Stimulated activated CD4-positive, alpha-beta T cell treated with anti-CD3 and anti-CD28 coated beads, Interleukin-4, amount 100 ng/mL, for 4 hours (primary cell): ENCODE measurements around the gene C22orf15.

Source experiments
- DNase-seq, 2 experiments: peaks; one replicate each; pipeline ENCODE4 v3.0.0-alpha.2; 2020

The C22orf15 gene

DNA sequence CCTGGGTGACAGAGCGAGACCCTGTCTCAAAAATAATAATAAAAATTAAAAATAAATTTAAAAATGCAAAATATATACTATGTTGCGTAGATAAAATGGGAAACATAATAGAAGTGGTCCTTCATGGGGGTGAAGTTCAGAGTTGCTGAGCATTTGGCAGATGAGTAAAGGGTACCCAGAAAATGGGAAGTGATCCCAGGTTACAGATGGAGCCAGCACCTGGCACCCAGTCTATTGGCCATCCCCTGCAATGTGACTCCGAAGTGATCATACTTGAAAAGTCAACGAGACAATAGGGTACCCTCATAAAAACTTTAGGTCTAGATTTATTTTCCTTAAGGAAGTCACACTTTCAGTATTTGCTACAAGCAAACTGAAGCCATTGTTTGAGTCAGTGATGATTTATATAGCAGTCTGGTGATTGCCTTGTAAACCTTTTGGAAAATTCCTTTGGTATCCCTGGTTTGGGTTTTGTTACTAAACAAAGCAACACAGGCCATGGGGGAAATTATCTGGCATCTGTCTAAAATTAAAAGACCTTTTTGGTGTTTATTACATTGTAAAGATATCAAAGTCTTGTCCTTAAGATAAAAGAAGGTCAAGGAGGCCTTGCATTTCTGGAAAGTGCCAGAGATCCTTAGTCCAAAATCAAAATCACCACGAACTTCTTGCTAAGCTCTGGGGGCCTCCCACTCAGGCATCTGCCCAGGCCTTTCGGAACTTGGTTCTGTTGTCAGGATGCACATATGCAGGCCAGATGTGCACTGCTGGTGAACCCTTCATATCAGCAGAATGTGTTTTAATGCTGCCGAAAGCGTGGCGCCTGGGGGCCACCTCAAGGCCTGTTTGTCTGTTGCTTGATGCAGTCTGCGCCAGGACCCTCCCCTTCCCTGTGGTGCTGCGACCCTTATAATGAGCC, 28.3 kb downstream of the C22orf15 start:
- DNase-seq, result no peak

GRCh38 chr22:23791738-23792645, 29.2 kb downstream of the C22orf15 start:
- no peak for DNase-seq

GRCh38 chr22:23793326-23793725, 30.5 kb downstream of the C22orf15 start:
- DNase-seq, result no peak

- no peak for DNase-seq
These were observed 33.7 kb downstream of the C22orf15 start for GRCh38 chr22:23796461-23796860.

DNA sequence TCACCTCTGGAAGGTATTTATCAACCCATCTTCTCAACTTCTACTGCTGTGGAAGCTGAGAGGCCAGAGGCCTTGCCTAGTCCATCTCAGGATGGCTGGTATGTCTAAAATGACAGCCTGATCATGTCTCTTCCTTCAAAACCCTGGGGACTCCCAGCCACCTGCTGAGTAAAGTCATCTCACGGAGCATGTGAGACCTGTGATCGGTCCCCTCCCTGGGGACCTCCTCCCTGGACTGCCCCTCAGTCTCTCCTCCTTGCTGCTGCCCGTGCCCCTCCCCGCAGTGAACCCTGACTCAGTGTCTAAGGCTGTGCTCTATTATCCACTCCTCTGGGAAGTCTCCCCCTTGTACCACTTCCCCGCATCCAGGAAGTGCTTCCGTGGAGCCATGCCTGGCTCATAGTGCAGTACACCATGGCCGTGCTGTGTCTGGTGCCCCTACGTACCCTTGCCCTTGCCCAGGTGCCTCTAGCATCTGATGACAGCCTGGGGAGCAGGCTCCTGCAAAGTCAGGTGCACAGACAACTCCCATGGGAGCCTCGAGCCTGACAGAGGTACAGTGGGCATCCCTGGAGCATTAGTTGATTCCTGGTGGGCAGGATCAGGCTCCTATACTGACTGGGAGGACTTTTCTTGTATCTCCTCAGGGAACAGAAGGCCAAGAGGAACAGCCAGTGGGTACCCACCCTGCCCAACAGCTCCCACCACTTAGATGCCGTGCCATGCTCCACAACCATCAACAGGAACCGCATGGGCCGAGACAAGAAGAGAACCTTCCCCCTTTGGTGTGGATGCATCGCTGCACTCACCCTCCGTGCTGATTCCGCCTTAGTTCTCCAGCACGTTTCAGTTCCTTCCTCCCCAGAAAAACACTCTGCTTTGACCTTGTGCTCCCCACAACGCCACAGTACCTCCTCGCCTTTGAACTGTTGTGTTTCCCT, 37.8 kb downstream of the C22orf15 start:
- no peak for DNase-seq

DNA sequence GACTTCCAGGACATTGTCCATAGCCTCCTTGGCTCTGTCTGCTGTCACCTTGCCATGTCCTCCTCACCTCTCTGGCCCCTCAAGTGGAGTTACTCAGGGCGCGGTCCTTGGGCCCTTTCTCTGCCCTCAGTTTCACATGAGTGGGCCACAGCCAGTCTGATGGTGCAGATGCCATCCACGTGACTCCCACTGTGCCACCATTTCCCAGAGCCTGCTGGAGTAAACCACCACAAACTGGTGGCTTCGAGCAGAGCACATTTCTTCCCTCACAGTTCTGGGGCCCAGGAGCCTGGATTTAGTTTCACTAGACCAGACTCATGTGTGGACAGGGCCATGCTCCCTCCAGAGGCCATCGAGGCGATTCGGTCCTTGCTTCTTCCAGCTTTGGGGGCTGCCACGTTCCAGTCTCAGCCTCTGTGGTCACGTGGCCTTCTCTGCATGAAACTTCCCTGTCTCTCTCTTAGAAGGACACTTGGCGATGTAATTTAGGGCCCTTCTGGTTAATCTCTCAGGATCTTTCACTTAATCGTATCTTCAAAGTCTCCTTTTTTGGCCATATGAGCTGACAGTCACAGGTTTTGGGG, 38.5 kb downstream of the C22orf15 start:
- no peak for DNase-seq

- DNase-seq, result no peak
These were observed 39.1 kb downstream of the C22orf15 start for GRCh38 chr22:23801886-23802377.

DNA sequence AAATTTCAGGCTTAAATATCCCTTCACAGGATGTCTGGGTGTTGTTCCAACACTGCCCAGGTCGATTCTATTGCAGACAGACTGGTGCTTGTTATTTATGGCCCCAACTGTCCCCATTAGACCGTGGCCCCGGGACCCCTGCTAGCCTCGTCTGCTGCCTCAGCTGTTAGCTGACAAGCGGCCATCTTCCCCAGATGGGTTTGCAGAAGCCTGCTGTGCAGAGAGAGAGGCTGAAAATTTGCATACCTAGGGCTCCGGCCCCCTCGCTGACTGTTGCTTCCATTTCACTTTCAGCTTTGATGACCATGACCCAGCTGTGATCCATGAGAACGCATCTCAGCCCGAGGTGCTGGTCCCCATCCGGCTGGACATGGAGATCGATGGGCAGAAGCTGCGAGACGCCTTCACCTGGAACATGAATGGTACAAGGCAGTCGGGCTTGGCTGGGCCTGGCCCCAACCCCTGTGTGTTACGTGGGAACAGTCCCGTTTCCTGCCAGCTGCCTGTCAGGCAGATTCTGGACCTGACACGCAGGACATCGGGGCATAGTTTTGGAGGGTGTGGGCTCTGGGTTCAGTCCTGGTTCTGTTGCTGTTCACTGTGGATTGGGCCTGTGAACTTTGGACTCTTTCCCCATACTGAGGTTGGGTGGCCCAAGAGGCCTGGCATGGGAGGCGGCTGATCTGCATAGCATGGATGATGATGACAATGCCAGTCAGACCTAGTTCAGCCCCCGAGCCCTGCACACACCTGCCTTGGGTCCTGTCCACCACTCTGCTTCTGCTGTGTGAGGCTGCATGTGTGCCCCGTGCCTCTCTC, 40.4 kb downstream of the C22orf15 start:
- no peak for DNase-seq

DNA sequence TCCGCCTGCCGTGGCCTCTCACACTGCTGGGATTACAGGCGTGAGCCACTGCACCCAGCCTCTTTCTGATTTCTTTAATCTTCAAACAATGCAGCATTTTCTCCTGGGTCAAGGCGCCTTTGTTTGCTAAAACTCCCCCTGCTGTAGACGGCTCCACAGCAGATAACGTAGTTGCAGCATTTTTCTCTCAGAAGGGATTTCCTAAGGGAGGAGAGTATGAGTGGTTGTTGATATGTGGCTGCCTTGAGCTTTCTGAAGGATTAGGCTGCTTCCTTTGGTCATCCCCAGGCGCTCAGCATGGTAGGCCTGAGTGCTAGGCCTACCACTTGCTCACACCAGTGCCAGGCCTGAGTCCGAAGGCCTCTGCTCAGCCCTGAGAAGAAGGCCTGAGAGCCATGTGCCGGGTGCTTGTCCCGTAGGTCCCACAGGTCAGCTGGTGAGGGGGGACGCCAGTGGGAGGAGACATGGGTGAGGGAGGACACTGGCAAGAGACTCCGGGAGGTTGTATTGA, 42.0 kb downstream of the C22orf15 start:
- DNase-seq, result no peak

DNA sequence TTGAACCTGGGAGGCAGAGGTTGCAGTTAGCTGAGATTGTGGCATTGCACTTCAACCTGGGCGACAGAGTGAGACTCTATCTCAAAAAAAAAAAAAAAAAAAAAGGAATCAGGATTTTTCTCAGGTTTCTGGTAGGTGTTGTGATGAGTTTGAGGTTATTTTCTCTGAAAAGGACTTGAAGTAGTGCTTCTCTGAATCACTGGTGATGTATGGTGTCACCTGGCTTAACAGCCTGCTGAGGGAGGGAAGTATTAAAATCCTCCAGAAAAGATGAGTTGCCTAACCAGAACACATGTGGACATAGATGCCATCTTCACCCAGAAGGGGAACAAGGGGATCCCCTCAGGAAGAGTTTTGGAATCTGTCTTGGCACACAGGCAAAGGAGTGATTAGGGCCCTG, 44.0 kb downstream of the C22orf15 start:
- DNase-seq, result no peak

- DNase-seq, result no peak
These were observed 49.6 kb downstream of the C22orf15 start for GRCh38 chr22:23812378-23812777.
